ENCODE results near the gene RAP2A.

DNA sequence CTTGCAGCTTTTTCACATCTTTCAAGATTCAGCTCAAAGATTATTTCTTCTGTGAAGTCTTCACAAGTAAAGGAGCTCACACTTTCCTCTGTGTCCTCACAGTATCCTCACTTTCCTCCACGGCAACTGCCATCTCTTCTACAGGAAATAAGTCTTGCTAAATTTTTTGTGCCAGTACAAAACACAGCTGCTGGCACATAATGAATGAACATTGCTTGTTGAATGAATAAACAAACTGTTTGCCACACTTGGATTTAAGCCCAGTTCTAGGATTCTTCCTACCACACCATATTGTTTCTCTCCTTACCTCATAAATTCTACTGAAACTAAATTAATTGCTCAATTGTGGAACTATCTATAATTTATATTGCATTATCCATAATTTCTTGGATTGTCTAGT, 59.5 kb downstream of the RAP2A start:
- TF ChIP-seq, protein P1, sequence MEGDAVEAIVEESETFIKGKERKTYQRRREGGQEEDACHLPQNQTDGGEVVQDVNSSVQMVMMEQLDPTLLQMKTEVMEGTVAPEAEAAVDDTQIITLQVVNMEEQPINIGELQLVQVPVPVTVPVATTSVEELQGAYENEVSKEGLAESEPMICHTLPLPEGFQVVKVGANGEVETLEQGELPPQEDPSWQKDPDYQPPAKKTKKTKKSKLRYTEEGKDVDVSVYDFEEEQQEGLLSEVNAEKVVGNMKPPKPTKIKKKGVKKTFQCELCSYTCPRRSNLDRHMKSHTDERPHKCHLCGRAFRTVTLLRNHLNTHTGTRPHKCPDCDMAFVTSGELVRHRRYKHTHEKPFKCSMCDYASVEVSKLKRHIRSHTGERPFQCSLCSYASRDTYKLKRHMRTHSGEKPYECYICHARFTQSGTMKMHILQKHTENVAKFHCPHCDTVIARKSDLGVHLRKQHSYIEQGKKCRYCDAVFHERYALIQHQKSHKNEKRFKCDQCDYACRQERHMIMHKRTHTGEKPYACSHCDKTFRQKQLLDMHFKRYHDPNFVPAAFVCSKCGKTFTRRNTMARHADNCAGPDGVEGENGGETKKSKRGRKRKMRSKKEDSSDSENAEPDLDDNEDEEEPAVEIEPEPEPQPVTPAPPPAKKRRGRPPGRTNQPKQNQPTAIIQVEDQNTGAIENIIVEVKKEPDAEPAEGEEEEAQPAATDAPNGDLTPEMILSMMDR (conservative IDR thresholded peaks at IDR 0.05; ENCODE audit: low read depth, low read length), result no peak
- TF ChIP-seq EZH2 (IDR thresholded peaks at IDR 0.05; ENCODE audit: borderline replicate concordance, low read depth, low read length, poor library complexity, severe bottlenecking), result no peak
